ENCODE results near the gene PRSS27.
A peak's percentile ranks its signal among the peaks of the same experiment; 100 is the strongest.
"Not testable (repeated sequence)": the region's sequence is repeated elsewhere in the genome, so short reads cannot be mapped to it uniquely, and the experiment has no call there.

Gene PRSS27

GRCh38 chr16:2687531-2688308 lies 32.3 kb downstream of the PRSS27 start:
- no peaks in the 10 kb centered on the region for H3K9me3 ChIP-seq (ENCODE audit: control insufficient read depth, insufficient read depth, low read depth, low read length)
- peak; percentile 54; the same call in 1 of the 2 replicates for TF ChIP-seq ZNF394 (tag by site-specific recombination; IDR thresholded peaks at IDR 0.05; ENCODE audit: borderline replicate concordance)
- TF ChIP-seq TCF7L2 (IDR thresholded peaks at IDR 0.05; ENCODE audit: borderline replicate concordance, low read depth, low read length) = no peak
- no peak for TF ChIP-seq ZNF548 (tag by site-specific recombination; IDR thresholded peaks at IDR 0.05)
- TF ChIP-seq ZNF426 (tag by site-specific recombination; IDR thresholded peaks at IDR 0.05) = peak; percentile 33
- H3K36me3 ChIP-seq (ENCODE audit: control insufficient read depth in 2 of 2, insufficient read depth in 1 of 2, low read length in 2 of 2) = peaks cover 0 to 23% of the 10 kb centered on the region in 2 experiments; a peak in 1 of 3 replicates
- POLR2A ChIA-PET = interaction anchor here (0.7 kb wide), 1 partner anchor 32 kb away, joined by 3 read pairs; no protein-coding TSS in a partner anchor
- no peaks in the 10 kb centered on the region for H3K4me1 ChIP-seq (ENCODE audit: control insufficient read depth, insufficient read depth, low read length)
- no peak overlapping the region for H3K27ac ChIP-seq (ENCODE audit: extremely low read depth, low read depth, low read length)
- no peak overlapping the region for H3K4me3 ChIP-seq (ENCODE audit: low read depth, low read length)
- CTCF ChIA-PET = no interaction called here

- no peak overlapping the region for H3K27ac ChIP-seq (ENCODE audit: extremely low read depth, low read depth, low read length)
- TF ChIP-seq ZNF747 (tag by site-specific recombination; IDR thresholded peaks at IDR 0.05) = no peak
- TF ChIP-seq ZNF10 (tag by site-specific recombination; IDR thresholded peaks at IDR 0.05) = no peak
- no peak for TF ChIP-seq ZNF174 (tag by site-specific recombination; IDR thresholded peaks at IDR 0.05)
- no peak for TF ChIP-seq ZNF302 (tag by site-specific recombination; IDR thresholded peaks at IDR 0.05; ENCODE audit: low read depth)
- no peak for TF ChIP-seq ZNF707 (tag by site-specific recombination; IDR thresholded peaks at IDR 0.05)
- no peak for TF ChIP-seq ZNF777 (tag by site-specific recombination; IDR thresholded peaks at IDR 0.05; ENCODE audit: borderline replicate concordance)
- TF ChIP-seq ZNF555 (tag by site-specific recombination; conservative IDR thresholded peaks at IDR 0.05) = no peak
- no peak for TF ChIP-seq ZNF274 (IDR thresholded peaks at IDR 0.05; ENCODE audit: low read length)
- no peak for TF ChIP-seq ZNF274 (tag by site-specific recombination; IDR thresholded peaks at IDR 0.05; ENCODE audit: borderline replicate concordance)
- no peak for TF ChIP-seq INSM2 (tag by site-specific recombination; IDR thresholded peaks at IDR 0.05)
- no peak for TF ChIP-seq GLI2 (tag by site-specific recombination; IDR thresholded peaks at IDR 0.05; ENCODE audit: borderline replicate concordance, low read depth)
- TF ChIP-seq GLI4 (tag by site-specific recombination; IDR thresholded peaks at IDR 0.05) = no peak
- TF ChIP-seq ZNF18 (tag by site-specific recombination; IDR thresholded peaks at IDR 0.05) = no peak
- no peak for TF ChIP-seq PRDM1 (tag by site-specific recombination; IDR thresholded peaks at IDR 0.05)
- TF ChIP-seq KLF8 (tag by site-specific recombination; IDR thresholded peaks at IDR 0.05) = no peak
- no peak for TF ChIP-seq ZNF221 (tag by site-specific recombination; IDR thresholded peaks at IDR 0.05; ENCODE audit: borderline replicate concordance)
- no peak for TF ChIP-seq EGR2 (tag by site-specific recombination; IDR thresholded peaks at IDR 0.05; ENCODE audit: low read depth)
- H3K36me3 ChIP-seq (ENCODE audit: control insufficient read depth in 2 of 2, insufficient read depth in 1 of 2, low read length in 2 of 2) = peaks cover 0 to 22% of the 10 kb centered on the region in 2 experiments; a peak in 1 of 3 replicates
- CTCF ChIA-PET = no interaction called here
- H3K9me3 ChIP-seq (ENCODE audit: control insufficient read depth, insufficient read depth, low read depth, low read length) = no peaks in the 10 kb centered on the region
- POLR2A ChIA-PET = interaction anchor here (0.7 kb wide), 1 partner anchor 31 kb away, joined by 3 read pairs; no protein-coding TSS in a partner anchor
- H3K4me3 ChIP-seq (ENCODE audit: low read depth, low read length) = no peak overlapping the region
- no peaks in the 10 kb centered on the region for H3K4me1 ChIP-seq (ENCODE audit: control insufficient read depth, insufficient read depth, low read length)
Observed at GRCh38 chr16:2686912-2687507, 33.0 kb downstream of the PRSS27 start.

GRCh38 chr16:2686075-2686474 lies 33.9 kb downstream of the PRSS27 start:
- H3K27ac ChIP-seq (ENCODE audit: extremely low read depth, low read depth, low read length); CTCF ChIA-PET; H3K4me1 ChIP-seq (ENCODE audit: control insufficient read depth, insufficient read depth, low read length); H3K9me3 ChIP-seq (ENCODE audit: control insufficient read depth, insufficient read depth, low read depth, low read length); H3K4me3 ChIP-seq (ENCODE audit: low read depth, low read length); POLR2A ChIA-PET: not testable (repeated sequence)
- peaks cover 0 to 14% of the 10 kb centered on the region in 2 experiments; a peak in 2 of 3 replicates for H3K36me3 ChIP-seq (ENCODE audit: control insufficient read depth in 2 of 2, insufficient read depth in 1 of 2, low read length in 2 of 2)

- not testable (repeated sequence) for H3K27ac ChIP-seq (ENCODE audit: extremely low read depth, low read depth, low read length); H3K36me3 ChIP-seq (ENCODE audit: control insufficient read depth in 2 of 2, insufficient read depth in 1 of 2, low read length in 2 of 2); H3K4me1 ChIP-seq (ENCODE audit: control insufficient read depth, insufficient read depth, low read length); H3K9me3 ChIP-seq (ENCODE audit: control insufficient read depth, insufficient read depth, low read depth, low read length)
- peak overlapping the region; percentile 92 for H3K4me3 ChIP-seq (ENCODE audit: low read depth, low read length)
- POLR2A ChIA-PET = interaction anchor here (1.0 to 2.1 kb wide), 4 partner anchors 10 to 80 kb away, joined by 4 to 35 read pairs (median 6); no protein-coding TSS in a partner anchor
- CTCF ChIA-PET = interaction anchor here (1.4 kb wide), 1 partner anchor 185 kb away, joined by 7 read pairs; no protein-coding TSS in a partner anchor
Observed at GRCh38 chr16:2683041-2683440, 37.0 kb downstream of the PRSS27 start.
